Fibroblast of skin of left quadriceps (primary cell): Measurements from ENCODE around the gene NOSTRIN.
A peak's percentile ranks its signal among the peaks of the same experiment; 100 is the strongest.
"Not testable (repeated sequence)": the region's sequence is repeated elsewhere in the genome, so short reads cannot be mapped to it uniquely, and the experiment has no call there.

ENCODE experiments used
- DNase-seq, 2 experiments: peaks; one replicate each; pipeline ENCODE4 v3.0.0-alpha.2; 2013; ENCODE audit warnings: low read depth in 2 of 2

Gene NOSTRIN

GRCh38 chr2:168790226-168790902 lies 12.1 kb upstream of the NOSTRIN start:
- DNase-seq: no peak

DNA sequence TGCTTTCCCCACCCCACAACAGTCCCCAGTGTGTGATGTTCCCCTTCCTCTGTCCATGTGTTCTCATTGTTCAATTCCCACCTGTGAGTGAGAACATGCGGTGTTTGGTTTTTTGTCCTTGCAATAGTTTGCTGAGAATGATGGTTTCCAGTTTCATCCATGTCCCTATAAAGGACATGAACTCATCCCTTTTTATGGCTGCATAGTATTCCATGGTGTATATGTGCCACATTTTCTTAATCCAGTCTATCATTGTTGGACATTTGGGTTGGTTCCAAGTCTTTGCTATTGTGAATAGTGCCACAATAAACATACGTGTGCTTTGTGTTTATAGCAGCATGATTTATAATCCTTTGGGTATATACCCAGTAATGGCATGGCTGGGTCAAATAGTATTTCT lies 11.3 kb upstream of the NOSTRIN start:
- not testable (repeated sequence) for DNase-seq

DNA sequence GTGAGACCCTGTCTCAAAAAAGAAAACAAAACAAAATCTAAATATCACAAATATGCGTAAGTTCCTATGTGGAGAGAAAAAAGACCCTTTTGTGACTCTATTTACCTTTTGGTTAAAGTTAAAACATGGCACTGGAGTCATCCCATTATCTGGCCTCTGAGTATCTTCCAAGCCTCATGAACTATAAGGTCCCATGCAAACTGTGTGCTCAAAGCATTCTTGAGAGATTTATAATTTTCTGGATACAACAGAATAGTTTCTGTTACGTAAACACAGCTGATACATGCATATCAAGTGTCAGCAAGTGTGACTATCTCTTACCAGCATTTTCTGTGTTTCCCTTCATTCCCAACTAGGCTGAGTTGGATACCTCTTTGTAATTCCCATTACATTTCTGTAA lies 8.8 kb upstream of the NOSTRIN start:
- DNase-seq: no peak

DNA sequence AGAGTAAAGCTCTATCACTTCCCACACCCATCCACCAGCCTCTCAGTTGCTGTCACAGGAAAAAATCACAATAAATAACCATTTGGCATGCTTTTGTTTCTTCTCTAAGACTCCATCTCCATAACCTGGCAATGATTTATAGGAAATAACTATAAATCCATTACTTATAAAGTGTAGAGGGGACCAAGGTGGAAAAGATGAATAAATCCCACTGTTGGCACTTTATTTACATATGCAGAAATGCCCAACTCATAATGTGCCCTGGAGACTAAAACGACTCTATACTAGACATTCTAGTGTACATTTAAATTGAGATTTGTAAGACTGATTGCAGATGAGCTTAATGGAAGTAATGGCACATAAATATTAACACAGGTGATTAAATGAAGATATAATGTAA lies 7.5 kb upstream of the NOSTRIN start:
- no peak for DNase-seq

DNA sequence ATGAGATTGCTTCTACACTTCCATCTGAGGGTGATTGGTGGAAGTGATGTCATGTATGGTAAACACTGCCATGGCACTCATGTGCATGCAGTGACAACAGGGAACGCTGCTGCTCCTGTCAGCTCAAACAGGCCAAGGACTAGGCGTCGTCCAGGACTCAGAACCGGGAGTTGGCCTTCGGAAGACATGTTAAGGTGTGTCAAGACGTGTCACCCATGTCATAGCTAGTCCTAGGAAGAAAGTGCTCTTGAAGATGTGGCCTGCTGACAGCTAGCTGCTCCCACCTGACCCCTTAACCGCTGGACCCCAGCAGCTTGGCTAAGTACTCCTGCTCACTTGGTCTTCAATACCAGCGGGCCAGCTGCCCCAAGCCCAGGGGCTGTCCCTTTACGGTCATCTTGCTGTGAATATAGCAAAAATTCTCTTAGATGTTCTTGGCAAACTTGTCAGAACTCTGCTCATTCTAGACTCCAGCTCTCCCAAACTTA lies 6.3 kb upstream of the NOSTRIN start:
- no peak for DNase-seq

DNA sequence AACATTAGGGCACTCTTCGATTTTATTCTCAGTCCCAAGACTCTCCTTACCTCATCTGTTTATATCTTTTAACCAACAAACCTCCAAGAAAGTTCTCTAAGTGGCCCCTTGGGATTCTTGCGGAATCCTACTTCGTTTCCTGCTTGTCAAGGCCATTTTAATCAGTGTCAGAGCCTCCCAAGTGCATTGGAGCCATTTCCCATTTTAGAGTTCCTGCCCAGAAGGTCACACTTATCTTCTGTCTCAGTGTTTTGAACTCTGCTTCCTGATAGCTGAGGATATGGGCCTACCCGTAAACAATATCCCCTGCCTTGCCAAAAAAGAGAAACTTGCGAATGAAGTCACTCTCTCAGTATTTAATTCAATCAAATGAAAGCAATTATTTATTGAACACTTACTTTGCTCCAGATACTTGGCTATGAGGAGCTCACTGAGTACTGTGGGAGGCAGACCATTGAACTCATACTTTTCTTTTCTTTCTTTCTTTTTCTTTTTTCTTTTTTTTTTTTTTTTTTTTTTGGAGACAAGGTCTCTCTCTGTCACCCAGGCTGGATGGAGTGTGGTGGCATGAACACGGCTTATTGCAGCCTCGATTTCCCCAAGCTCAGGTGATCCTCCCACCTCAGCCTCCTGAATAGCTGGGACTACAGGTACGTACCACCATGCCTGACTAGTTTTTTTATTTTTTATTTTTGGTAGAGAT lies 5.7 kb upstream of the NOSTRIN start:
- DNase-seq: no peak

- DNase-seq: no peak
Measured at GRCh38 chr2:168797286-168797655, 5.2 kb upstream of the NOSTRIN start.

- DNase-seq: no peak
Measured at GRCh38 chr2:168798076-168798887, 4.2 kb upstream of the NOSTRIN start.

- no peak for DNase-seq
Measured at GRCh38 chr2:168798888-168799410, 3.5 kb upstream of the NOSTRIN start.

DNA sequence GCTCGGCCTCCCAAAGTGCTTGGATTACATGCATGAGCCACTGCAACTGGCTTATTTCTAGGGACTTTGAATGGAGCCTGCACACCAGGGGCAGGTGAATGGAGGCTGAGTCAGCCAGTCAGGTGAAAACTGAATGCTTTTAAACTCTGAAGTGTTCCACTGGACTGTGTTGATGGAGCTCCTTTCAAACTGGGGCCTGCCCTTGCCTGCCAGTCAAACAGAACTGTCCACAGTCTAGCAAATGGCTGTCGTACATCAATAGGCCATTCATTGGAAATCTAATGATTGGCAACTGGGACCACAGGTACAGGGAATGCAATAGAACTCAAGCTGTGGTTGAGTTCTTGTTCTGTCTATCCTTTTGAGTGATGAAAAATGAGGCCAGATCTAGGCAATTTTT lies 966 bp upstream of the NOSTRIN start:
- DNase-seq: no peak

GRCh38 chr2:168802859-168803725 lies 655 bp downstream of the NOSTRIN start:
- no peak for DNase-seq

DNA sequence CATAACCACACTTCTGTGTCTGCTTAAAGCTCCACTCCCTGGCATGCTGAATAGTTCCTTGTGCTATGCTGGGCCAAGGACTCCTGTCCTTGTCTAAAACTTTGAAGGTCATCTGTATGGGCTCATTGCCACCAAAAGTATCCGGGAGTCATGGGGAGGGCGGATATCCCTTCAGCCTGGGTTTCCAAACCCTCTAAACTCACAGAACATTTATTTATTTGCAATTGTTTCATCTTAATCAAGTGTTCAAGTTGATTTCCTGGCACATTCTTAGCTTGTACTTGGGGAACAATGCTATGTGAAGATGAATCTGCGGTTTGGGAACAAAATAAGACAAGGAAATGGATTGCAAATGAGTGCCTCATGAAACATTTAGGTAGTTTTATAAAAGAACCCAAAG lies 1.8 kb downstream of the NOSTRIN start:
- no peak for DNase-seq

GRCh38 chr2:168805615-168806014 lies 3.2 kb downstream of the NOSTRIN start:
- DNase-seq: no peak

GRCh38 chr2:168809537-168809936 lies 7.1 kb downstream of the NOSTRIN start:
- DNase-seq: no peak

DNA sequence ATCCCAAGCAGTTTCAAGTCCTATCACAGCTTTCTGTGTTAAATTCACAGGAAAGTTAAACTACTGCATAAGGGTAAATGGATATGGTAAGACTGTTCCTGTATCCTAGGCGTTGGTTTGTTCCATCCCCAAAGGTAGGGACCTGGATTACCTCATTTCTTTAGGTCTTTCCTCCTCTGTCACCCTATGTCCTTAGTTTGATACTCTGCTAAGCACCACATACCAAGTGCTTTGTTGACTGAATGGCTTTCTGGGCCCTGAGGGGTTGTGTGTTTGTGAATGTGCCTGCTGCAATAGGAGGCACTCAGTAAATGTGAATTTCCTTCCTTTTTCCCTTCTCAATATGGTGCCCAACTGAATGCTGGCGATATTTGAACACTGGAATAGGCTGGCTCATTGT lies 7.8 kb downstream of the NOSTRIN start:
- DNase-seq: no peak

- no peak for DNase-seq
Measured at GRCh38 chr2:168811696-168812095, 9.3 kb downstream of the NOSTRIN start.

DNA sequence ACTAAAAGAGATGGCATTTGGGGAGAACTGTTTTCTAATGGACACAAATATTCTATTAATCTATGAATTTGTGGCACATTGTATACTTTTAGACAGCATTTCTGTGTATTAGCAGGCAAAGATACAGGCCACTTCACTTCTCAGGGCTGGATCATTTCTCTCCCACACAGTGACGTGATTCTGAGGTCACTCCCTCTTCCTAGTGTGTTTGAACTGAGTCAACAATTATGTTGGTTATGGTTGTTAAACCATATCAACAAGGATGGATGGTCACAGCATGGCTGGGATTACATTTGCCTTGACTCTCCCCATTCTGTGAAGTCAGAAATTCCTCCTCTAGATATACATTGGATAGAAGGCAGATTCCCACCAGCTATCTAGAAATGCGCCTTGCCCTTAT lies 11.6 kb downstream of the NOSTRIN start:
- DNase-seq: no peak

- DNase-seq: no peak
Measured at GRCh38 chr2:168814939-168815907, 12.8 kb downstream of the NOSTRIN start.

GRCh38 chr2:168816369-168816768 lies 13.9 kb downstream of the NOSTRIN start:
- peak; percentile 77 to 79 for DNase-seq

GRCh38 chr2:168819050-168819715 lies 16.7 kb downstream of the NOSTRIN start:
- DNase-seq: no peak
